Keratinocyte (primary cell): ENCODE measurements around the gene RAI14.

Experiments used
- EZH2 ChIP-seq: IDR thresholded peaks from one replicate; pipeline ENCODE4 v1.6.1; 2012; ENCODE audit warnings: inconsistent platforms, mild to moderate bottlenecking, low read length, moderate library complexity
- TF ChIP-seq, protein P1 (sequence below), 3 experiments: IDR thresholded peaks in 1 of 3; conservative IDR thresholded peaks in 1 of 3; optimal IDR thresholded peaks in 1 of 3; 2 replicates in 2 of 3; 3 replicates in 1 of 3; pipeline versions ENCODE3 to v1.5.1; 2011; ENCODE audit warnings: low read length in 3 of 3, mild to moderate bottlenecking in 3 of 3, moderate library complexity in 2 of 3, control low read depth in 1 of 3, inconsistent platforms in 1 of 3; ENCODE audit not compliant: insufficient read depth in 2 of 3; ENCODE audit errors: extremely low read depth in 1 of 3

DNA sequence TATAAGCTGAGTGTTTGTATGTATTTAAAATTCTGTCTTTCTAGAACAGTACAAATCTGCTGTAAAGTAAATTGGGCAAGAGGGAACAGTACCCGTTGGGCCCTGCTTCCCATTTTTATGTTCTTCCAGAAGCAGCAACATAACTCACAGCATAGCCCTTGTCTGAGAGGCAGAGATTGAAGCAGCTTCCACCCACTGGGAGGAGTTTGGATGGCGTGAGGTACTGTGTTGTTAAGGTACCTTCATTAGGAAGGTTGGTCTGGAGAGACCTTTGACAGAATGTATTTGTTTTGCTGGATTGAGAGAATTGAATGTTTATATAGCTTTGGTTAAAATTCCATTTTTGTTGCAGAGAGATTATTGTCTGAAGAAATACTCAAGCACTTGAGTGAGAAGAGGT lies 24.8 kb downstream of the RAI14 start:
- TF ChIP-seq, protein P1, sequence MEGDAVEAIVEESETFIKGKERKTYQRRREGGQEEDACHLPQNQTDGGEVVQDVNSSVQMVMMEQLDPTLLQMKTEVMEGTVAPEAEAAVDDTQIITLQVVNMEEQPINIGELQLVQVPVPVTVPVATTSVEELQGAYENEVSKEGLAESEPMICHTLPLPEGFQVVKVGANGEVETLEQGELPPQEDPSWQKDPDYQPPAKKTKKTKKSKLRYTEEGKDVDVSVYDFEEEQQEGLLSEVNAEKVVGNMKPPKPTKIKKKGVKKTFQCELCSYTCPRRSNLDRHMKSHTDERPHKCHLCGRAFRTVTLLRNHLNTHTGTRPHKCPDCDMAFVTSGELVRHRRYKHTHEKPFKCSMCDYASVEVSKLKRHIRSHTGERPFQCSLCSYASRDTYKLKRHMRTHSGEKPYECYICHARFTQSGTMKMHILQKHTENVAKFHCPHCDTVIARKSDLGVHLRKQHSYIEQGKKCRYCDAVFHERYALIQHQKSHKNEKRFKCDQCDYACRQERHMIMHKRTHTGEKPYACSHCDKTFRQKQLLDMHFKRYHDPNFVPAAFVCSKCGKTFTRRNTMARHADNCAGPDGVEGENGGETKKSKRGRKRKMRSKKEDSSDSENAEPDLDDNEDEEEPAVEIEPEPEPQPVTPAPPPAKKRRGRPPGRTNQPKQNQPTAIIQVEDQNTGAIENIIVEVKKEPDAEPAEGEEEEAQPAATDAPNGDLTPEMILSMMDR (optimal IDR thresholded peaks at IDR 0.05 in 1 of 3, IDR thresholded peaks at IDR 0.05 in 1 of 3, conservative IDR thresholded peaks at IDR 0.05 in 1 of 3; ENCODE audit: extremely low read depth in 1 of 3, insufficient read depth in 2 of 3, low read length in 3 of 3): no peak
- TF ChIP-seq EZH2: no peak
